ENCODE data around the gene EPOP. TPM values are rescaled to one million over a fixed set of nuclear protein-coding genes. Genes with fewer than 3 reads are reported as not detected.

EPOP gene
- total and polyA plus RNA-seq, 2 donors (not counting 3 experiments of a cell fraction or from before 2014, with no cell fraction given) = 0.43 to 2.9 TPM

GRCh38 chr17:38687286-38687685 is 12.5 kb upstream of the EPOP start:
- TF ChIP-seq MYC (IDR thresholded peaks at IDR 0.05; ENCODE audit: low read depth, low read length) (no peak), POLR2AphosphoS5 (IDR thresholded peaks at IDR 0.05; ENCODE audit: insufficient read depth, low read depth, low read length) (no peak), GATA2 (IDR thresholded peaks at IDR 0.05; ENCODE audit: insufficient read depth, insufficient read length, low read depth, low read length) (no peak), FOS (IDR thresholded peaks at IDR 0.05; ENCODE audit: borderline replicate concordance, insufficient read depth, low read length) (peak; percentile 77)
- H3K4me3 ChIP-seq (replicated peaks in 1 of 3; ENCODE audit: insufficient read depth in 1 of 3, low read depth in 1 of 3, low read length in 3 of 3) = no peak overlapping the region
- no peak overlapping the region for H3K4me2 ChIP-seq (ENCODE audit: insufficient read depth, low read length)
- H3K4me1 ChIP-seq (ENCODE audit: control insufficient read depth, extremely low read depth, insufficient read depth, low read length) = peaks cover 6% of the 10 kb centered on the region
- ChIA-PET CTCF (interaction anchor here (0.9 to 3.5 kb wide), 10 partner anchors 10 to 129 kb away, joined by 3 to 26 read pairs (median 4); partner anchors contain the start of gene MLLT6), POLR2A (interaction anchor here (0.7 to 1.5 kb wide), 3 partner anchors 13 to 193 kb away, joined by 3 to 6 read pairs (median 5); partner anchors contain the start of gene MLLT6)
- peak overlapping the region; percentile 35 for H2AFZ ChIP-seq (ENCODE audit: low read depth, low read length)
- H3K9me3 ChIP-seq (replicated peaks; ENCODE audit: control insufficient read depth, insufficient read depth, low read length) = no peaks in the 10 kb centered on the region
- H3K9me1 ChIP-seq (replicated peaks; ENCODE audit: control insufficient read depth, extremely low read depth, insufficient read depth, low read length) = no peaks in the 10 kb centered on the region
- no peaks in the 10 kb centered on the region for H4K20me1 ChIP-seq (replicated peaks; ENCODE audit: control insufficient read depth, extremely low read depth, insufficient read depth, low read length)
- DNase-seq (ENCODE audit: low read depth, low spot score) = peak; percentile 45
- H3K79me2 ChIP-seq (ENCODE audit: control insufficient read depth, insufficient read depth, low read length) = no peaks in the 10 kb centered on the region
- BruUV-seq (replicated peaks) = no TSS peak
- no peaks in the 10 kb centered on the region for H3K27me3 ChIP-seq (ENCODE audit: control insufficient read depth in 2 of 2, insufficient read depth in 2 of 2, low read length in 2 of 2)
- intact Hi-C loops (cut with micrococcal nuclease) = no loop called here
- H3K36me3 ChIP-seq (ENCODE audit: control insufficient read depth in 2 of 2, extremely low read depth in 1 of 2, insufficient read depth in 2 of 2, low read length in 2 of 2) = no peaks in the 10 kb centered on the region
- no peak overlapping the region for H3K9ac ChIP-seq (replicated peaks; ENCODE audit: extremely low read depth, insufficient read depth, low read length)
- no peak for FAIRE-seq
- no peak overlapping the region for H3K27ac ChIP-seq (ENCODE audit: insufficient read depth, low read depth, low read length)
- dilution Hi-C loops (cut with MboI; ENCODE audit: extremely low pct_ligation_motif_present, low sequenced_read_pairs) = no loop called here

DNA sequence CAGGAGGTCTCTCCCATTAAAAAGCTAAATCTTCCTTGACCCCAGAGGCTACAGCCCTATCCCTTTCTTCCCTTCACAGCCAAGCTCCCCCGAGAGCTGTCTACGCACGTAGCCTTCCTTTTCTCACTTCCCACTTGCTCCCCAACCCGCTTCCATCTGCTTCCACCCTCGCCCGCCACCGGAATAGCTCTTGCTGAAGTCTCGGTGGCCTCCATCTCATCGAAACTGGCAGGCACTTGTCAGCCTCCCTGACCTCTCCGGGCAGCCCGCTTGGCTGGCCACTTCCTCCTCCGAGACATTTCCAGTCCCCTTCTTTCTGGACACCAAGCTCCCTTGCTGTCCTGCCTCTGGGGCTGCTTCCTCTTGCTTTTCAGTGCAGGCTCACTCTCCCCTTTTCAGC is 10.7 kb upstream of the EPOP start:
- Histone ChIP-seq H3K79me2 (ENCODE audit: control insufficient read depth, insufficient read depth, low read length) (no peaks in the 10 kb centered on the region), H3K4me2 (ENCODE audit: insufficient read depth, low read length) (no peak overlapping the region), H2AFZ (ENCODE audit: low read depth, low read length) (no peak overlapping the region), H3K9ac (replicated peaks; ENCODE audit: extremely low read depth, insufficient read depth, low read length) (no peak overlapping the region), H3K27ac (ENCODE audit: insufficient read depth, low read depth, low read length) (no peak overlapping the region), H3K27me3 (ENCODE audit: control insufficient read depth in 2 of 2, insufficient read depth in 2 of 2, low read length in 2 of 2) (no peaks in the 10 kb centered on the region), H3K9me1 (replicated peaks; ENCODE audit: control insufficient read depth, extremely low read depth, insufficient read depth, low read length) (no peaks in the 10 kb centered on the region), H3K4me3 (replicated peaks in 1 of 3; ENCODE audit: insufficient read depth in 1 of 3, low read depth in 1 of 3, low read length in 3 of 3) (no peak overlapping the region), H4K20me1 (replicated peaks; ENCODE audit: control insufficient read depth, extremely low read depth, insufficient read depth, low read length) (no peaks in the 10 kb centered on the region), H3K36me3 (ENCODE audit: control insufficient read depth in 2 of 2, extremely low read depth in 1 of 2, insufficient read depth in 2 of 2, low read length in 2 of 2) (no peaks in the 10 kb centered on the region), H3K4me1 (ENCODE audit: control insufficient read depth, extremely low read depth, insufficient read depth, low read length) (peaks cover 6% of the 10 kb centered on the region), H3K9me3 (replicated peaks; ENCODE audit: control insufficient read depth, insufficient read depth, low read length) (no peaks in the 10 kb centered on the region)
- ChIA-PET CTCF (interaction anchor here (3.5 kb wide), 1 partner anchor 8 kb away, joined by 26 read pairs; no protein-coding TSS in a partner anchor), POLR2A (no interaction called here)
- dilution Hi-C loops (cut with MboI; ENCODE audit: extremely low pct_ligation_motif_present, low sequenced_read_pairs) (no loop called here), intact Hi-C loops (cut with micrococcal nuclease) (no loop called here)
- no peak for FAIRE-seq
- BruUV-seq (replicated peaks) = no TSS peak
- TF ChIP-seq, protein P1, sequence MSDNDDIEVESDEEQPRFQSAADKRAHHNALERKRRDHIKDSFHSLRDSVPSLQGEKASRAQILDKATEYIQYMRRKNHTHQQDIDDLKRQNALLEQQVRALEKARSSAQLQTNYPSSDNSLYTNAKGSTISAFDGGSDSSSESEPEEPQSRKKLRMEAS (IDR thresholded peaks at IDR 0.05; ENCODE audit: insufficient read depth, insufficient read length) = no peak
- no peak for TF ChIP-seq GATA2 (IDR thresholded peaks at IDR 0.05; ENCODE audit: insufficient read depth, insufficient read length, low read depth, low read length)
- no peak for DNase-seq (ENCODE audit: low read depth, low spot score)

Data from endothelial cell of umbilical vein (primary cell).